GM19468 (cell line): ENCODE results near the gene C14orf180.

Experiments
- ATAC-seq: cut with Tn5 transposase; IDR thresholded peaks from one replicate; pipeline ENCODE4 v1.9.1; 2021; ENCODE audit warnings: mild to moderate bottlenecking, moderate library complexity, moderate number of reproducible peaks; ENCODE audit not compliant: unreplicated experiment; ENCODE audit errors: extremely low read depth

The C14orf180 gene

DNA sequence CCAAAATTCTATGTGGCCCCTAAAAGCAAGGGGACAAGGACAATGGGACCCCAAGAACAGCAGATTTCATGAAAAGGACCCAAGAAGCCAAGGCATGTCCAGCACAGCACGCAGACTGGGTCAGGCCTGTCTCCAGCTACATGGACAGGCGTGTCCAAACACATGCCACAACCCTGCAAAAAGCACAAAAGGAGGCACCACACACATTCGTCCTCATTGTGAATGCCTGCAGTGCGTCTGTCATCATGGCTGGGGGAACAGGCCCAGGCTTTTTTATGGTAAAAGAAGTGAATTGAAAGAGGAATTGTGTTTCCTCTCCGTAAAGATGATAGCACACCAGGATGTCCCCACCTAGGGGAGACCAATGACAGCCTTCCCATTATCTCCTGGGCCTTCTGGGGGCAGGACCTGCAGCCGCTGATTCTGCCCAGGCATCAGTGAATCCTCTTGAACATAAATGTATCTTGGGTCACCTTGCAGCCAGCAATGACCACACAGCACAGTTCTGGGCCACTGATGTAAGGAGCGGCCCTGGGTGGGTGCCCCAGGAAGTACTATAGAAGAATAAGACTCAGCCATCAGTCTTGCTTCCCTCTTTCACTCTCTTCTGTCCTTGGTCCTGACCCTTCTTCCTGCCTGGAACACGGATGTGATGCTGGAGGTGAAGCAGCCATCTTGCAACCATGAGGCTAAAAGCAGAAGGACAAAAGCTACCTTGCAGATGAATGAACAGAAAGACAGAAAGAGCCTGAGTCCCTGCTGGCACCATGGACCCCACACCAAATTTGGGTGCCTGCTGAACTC is 29.8 kb upstream of the C14orf180 start:
- no peak for ATAC-seq

DNA sequence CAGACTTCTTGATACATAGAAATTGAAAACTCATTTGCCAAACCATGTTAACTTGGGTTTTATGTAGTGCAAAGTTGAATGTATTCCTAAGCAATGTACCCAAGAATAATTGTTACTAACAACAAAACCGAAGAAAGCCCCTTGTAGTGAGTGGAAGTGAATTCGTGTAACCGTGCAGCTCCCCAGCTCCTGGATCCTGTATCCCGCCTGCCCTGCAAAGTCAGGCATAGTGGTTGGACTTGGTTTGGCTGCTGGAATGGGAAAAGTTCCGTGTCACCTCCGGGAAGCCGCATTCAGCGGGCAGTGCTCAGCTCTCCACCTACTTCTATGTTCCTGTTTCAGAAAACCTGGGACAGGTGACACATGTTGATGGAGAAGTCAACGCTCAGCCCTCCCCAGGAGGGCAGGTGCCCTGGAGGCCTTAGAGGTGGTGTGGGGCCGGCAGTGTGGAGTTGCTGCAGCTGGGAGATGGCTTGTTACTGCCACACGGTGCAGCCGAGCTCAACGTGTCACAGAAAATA is 29.2 kb upstream of the C14orf180 start:
- ATAC-seq: no peak

DNA sequence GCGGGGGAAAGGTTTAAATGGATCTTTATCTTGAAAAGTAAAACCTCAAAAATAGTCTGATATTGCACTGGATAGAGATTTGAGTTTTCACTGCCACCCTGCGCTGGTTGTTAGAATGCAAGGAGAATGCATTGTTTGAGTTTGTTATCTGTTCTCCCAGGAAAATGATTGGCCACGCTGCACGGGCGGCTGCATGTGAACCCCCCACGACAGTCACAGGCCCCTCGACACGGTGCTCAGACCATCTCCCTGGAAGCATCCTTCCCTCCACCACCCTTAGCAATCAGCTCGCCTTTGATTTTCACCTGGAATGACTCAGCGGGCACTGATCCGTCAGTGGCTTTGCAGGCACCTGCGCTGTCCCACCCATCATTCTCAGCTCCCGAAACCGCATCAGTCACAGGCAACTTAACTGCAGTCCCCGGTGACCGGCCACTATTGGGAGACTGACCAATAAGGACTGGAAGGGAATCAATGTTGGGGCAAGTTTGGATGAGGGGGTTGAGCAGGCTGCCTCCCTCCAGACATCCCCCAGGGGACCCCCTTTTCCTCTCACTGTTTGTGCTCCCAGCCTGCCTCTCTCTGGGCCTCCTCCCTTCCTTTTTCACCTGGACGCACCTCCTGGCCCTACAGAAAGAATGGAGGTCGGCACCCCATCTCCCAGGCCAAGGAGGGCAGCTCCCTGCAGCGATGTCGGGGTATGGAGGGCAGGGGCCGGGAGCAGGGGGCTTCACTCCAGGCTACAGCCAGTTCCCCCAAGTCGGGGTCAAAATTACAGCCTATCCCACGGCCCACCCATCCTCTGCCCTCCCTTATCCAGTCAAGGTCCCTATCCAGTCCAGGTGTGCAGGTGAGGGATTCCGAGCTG is 28.5 kb upstream of the C14orf180 start:
- ATAC-seq: no peak

DNA sequence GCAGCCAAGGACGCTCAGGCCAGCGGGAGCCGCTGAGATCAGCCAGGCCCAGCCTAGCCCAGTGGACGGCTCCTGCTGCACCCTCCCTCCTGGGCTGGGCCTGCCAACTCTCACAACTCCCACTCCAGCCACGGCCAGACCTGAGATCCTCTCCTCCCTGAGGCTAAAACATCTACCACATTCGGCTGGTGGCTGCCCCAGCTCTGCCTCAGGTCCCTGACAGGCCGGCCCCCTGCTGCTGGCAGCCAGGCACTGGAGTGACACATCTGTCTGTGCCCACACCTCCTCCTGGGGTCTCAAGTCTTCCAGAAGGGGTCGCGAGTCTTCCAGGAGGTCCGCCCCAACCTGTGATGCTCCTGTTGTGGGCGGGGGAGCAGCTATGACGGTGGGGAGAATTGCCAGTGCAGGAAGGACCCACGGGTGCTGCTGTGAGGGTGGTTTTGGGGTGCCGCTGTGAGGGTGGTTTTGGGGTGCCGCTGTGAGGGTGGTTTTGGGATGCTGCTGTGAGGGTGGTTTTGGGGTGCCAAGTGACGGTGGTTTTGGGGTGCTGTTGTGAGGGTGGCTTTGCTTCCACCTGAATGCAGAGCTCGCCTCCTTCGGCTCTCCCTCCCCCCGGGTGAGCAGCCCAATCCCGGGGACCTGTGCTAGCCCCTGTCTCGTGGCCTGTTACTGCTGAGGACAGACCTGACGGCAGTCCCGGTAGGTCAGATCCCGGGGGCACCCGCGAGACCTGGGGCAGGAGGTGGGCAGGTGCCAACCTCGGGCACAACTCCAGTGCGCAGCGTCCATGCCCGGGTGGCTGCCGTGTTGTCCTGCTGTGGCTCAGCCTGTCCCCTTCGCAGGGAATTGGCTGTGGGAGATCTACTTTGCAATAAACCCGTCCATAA is 27.5 kb upstream of the C14orf180 start:
- ATAC-seq: no peak

DNA sequence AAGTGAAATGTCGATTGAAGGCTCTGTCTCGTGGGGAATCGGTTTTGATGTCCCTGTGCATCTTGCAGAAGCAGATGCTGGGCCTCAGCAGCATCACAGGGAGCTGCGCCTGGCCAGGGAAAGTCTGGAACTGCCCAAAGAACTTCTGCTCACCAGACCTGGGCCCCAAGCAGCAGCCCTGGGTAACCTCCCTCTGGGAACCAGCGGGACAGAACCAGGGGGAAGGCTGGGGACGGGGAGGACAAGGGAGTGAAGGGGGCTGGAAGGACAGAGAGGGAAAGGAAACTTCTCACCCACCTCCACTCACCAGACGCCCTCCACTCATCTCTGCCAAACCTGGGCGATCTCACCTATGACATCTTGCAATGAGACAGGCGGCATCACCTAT is 26.8 kb upstream of the C14orf180 start:
- ATAC-seq: no peak

DNA sequence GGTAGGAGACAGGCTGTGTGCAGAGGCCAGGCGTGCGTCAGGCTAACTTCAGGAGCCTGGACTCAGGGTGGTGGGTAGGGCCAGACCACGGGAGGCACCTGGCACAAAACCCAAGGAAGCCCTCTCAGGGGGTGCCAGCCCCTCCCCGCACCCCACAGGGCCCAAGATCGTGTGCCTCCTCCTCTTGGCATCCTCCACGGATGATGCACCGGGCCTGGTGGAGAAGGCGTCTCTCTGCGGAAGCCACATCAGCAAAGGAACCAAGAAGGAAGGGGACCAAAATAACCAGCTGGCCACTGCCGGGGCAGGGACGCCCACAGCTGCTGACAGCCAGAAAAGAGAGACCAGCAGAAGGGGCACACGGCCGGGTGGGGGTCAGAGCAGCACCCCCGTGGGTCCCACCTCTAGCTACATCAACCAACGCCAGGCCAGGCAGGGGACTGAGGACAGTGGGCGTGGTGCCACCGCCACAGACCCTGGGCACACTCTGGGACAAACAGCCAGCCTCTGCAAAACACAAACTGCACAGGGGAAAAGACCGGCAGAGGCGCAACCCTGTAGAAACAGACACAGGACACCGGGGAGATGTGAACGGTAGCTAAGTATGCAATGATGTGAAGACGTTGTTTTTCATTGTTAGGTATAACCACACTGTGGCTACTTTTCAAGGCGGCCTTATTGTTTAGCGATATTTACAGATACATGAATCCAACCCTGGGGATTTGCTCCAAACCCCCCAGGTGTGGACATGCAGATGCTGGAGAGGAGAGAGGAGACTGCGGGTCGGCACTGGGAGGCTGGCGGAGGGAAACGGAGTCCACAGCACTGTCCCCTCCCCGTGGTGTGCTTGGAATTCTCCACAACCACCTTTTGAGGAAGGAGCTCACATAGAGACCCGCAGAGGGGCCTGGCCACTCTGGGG is 26.1 kb upstream of the C14orf180 start:
- no peak for ATAC-seq

DNA sequence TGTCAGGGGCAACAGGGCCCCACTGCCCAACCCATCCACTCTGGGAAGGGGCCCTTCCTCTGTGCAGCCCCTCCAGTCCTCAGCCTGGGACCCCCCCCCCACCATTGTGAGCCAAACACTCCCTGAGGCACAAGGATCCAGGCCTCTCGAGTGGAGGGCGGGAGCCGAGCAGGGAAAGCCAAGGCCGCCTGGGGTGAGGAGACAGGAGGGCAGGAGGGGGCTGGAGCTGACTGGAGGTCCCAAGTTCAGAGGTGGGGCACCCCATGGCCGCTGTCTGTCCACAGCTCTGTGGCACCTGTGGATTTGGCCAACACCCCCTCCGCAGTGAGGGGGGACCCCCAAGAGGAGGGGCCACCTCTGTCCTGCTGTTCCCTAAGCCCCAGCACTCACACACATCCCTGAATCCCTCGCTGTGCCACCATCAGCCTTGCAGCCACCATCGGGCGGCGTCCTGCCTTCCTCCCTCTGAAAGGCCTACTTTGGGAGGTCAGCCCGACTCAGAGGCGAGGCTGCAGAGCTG is 25.4 kb upstream of the C14orf180 start:
- ATAC-seq: no peak

DNA sequence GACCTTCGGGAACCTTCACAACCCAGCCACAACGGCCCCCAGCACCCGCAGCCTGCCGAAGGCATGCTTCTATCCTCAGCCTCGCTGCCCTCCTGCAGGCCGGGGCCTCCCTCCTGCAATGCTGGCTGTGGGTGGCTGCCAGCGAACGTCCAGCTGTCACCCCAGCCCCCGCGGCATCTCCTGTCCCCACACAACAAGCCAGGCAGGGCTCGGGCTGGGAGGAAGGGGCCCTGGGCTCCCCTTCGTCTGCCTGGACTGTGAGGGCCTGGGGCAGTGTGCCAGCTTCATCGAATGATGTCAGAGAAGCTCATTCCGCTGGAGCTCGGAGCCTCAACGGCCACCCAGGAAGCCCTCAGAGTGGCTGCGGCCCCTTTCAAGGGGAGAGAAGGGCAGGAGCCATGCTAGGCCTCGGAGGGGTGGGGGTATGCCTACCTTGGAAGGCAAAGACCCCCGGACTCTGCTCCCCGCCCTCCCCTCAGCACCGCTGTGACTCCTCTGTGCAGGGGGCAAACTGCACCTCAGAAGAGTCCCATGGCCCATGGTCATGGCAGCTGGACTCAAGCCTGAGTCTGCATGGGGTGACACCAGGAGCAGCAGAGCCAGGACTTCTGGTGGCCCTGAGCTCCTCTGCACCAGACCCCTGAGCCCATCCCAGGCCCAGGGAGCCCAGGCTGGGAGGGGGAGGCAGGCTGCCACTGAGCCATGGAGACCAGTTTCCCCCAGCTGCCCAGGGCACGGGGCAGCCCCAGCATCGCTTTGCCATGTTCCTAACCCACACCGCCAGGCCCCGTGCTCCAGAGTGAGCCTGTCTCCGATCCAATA is 24.7 kb upstream of the C14orf180 start:
- no peak for ATAC-seq

DNA sequence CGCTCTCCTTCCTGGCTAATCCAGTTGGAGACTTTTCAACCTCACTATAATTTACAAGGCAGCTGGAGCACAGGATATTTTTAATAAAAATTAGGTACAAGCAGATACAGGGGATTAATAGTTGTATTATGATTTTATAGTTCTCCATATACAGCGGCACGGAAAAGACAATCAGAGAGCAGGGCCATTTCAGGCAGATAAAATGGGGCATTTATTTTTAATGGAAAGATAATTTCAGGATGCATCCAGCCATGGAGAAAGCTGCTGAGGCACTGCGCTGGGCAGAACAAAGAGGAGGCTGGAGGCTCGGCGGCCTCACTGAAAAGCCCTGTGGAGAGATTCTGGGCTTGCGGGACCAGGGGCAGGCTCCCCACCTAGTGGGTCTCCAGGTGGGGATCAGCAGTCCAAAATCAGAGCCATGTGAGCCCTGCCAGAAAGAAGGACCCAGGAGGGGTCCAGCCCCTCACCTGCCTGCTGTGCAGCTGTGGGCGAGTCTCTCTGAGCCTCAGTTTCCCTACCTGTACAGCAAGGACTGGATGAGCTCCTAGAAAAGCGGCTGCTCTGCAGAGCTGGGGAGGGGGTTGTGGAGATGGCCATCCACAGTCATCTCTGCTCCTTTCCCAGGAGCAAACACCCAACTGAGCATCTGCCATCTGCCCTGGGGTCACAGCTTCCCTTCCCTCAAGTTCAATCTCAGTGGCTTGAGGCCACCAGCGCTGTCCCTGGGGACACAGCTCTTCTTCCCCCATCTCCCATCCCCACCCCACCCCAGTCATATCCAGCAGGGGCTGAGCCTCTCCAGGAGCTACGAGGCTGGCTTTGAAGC is 23.9 kb upstream of the C14orf180 start:
- no peak for ATAC-seq

DNA sequence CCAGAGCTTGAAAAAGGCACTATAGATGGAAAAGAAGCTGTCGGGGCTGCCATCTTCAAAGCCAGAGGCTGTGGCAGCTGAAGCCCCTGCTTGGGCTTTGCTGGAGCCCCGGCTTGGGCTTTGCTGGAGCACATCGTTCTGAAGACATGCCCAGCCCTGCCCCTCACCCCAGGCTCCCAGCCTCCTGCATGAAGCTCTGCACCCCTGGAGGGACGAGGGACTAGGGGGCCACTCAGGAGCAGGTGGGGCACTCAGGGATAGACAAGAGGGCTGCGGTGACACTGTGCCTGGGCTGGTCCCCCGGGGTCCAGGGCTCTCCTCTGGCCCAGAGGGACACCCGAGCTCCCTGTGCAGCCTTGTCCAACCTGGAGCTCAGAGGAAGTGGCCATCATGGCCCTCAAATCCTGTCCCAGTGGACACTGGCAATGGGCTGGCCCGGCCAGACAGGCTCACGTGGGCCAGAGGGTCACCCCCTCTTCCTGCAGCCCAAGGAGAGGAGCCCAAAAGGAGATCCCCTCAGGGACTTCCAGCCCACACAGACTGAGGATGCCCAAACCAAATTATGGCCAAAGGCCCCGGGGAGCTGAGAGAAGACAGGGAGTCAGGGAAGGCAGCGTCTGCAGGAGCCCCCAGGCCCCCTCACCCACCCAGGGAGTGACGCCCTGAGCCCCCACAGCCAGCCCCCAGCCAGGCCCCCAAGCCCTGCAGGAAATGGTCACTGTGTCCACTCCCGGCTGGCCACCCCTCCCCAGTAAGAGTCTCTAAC is 23.1 kb upstream of the C14orf180 start:
- no peak for ATAC-seq

DNA sequence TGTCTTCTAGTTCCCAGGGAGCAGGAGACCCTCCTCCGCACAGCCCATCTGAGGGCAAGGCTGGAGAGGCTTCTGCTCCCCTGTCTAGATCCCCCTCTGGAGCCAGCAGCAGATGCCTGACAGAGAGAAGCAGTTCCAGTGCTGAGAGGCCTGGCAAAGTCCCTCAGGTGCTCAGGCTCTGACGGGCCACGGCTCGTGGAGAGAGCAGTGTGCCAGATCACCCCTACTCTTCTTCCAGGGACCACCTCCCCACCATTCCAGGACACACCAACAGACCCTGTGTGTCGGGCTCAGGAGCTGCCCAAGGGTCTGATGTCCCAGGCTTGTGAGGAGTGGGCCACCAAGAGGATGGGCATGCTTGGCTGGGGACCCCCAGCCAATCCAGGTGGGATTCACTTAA is 22.5 kb upstream of the C14orf180 start:
- no peak for ATAC-seq

DNA sequence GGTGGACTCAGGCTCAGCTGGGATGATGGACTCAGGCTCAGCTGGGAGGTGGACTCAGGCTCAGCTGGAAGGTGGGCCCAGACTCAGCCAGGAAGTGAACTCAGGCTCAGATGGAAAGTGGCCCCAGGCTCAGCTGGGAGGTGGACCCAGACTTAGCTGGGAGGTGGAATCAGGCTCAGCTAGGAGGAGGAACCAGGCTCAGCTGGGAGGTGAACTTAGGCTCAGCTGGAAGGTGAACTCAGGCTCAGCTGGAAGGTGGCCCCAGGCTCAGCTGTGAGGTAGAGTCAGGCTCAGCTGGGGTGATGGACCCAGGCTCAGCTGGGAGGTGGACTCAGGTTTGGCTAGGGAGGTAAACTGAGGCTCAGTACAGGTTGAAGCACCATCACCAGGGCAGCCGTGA is 21.8 kb upstream of the C14orf180 start:
- no peak for ATAC-seq

DNA sequence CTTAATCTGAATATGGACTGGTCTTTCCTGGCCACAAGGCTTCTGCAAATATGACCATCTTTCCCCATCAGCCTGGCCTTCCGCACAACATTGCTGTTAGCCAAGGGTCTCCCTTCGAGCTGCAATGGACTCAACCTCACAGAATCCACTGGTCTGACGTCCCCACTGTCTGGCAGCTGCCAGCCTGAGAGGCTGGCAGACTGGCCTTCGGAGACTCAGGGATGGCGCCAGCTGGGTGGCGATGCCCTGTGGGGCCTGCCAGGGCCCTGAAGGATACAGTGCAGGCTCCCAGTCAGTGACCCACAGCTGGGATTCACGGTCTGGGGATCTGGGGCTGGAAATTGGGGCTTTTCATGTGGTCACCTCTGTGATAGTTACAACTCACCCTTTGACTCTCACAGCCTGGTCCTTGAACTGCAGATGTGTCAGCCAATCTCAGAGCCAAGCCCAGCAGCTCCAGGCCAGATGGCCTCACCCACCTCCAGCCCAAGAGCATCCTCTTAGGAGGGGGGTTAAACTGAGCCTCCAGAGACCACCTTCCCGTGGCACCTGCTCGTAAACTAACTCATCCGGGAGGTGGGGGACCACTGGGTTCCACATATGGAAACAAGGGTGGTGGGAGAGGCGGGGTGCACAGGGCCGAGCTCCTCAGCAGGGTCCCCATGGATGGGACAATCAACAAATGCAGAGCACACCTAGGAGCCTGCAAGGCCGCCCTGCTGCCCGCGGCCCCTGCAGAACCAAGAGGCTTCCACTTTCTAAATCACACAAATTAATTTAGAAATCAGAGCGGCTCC is 21.1 kb upstream of the C14orf180 start:
- ATAC-seq: no peak

DNA sequence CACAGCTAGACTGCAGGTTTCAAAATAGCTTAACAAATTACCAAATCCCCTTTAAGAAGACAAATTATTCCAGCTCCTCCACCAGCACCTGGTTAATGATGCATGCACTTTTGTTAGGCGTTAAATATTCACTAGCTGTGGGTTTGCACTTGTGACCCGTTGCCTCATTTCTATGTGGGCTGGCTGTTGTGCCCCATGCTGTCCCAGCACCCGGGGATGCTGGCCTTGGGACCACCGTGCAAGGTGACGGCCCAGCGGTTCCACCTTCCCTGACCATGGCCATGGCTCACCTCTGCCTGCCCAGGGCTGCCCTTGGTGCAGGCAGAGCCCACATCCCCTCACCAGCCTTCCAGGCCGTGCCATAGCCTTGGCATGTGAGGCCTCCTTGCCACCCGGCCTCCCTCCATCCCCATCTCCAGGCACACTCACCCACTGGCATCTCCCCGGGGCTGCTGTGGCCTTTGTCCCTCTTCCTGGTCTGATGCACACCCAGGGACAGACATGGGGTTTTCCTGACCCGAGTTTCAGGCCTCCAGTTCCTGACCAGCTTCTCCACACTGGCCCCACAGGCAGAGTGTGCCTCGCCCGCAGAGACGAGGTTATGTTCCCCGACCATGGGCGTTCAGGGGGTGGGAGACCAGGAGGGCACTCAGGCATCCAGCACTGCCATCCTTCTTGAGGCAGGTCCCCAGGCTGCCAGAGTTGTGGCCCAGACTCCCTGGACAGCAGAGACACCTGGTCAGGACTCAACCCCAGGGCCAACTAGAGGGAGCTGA is 20.3 kb upstream of the C14orf180 start:
- no peak for ATAC-seq
